Activated naive CD8-positive, alpha-beta T cell treated with anti-CD3 and anti-CD28 coated beads, Interleukin-2, amount 10 ng/mL, durations not matched to agents 7 days and 5 days (primary cell): ENCODE results near the gene ST14. TPM values are rescaled to one million over a fixed set of nuclear protein-coding genes. Genes with fewer than 3 reads are reported as not detected.

Experiments
- ATAC-seq: fragments of 150-1000 bp; cut with Tn5 transposase; one replicate; pipeline ENCODE4 v1.10.0; 2021; ENCODE audit warnings: low read depth, moderate library complexity
- POLR2A ChIA-PET: fragments of 350-600 bp; sonication (Branson Sonifier 250); formaldehyde crosslinking; loops from one replicate; lab custom pipeline; 2021; ENCODE audit warnings: antibody characterized with exemption; lab: Charles Lee
- DNase-seq: peaks from one replicate; pipeline ENCODE4 v3.0.0; 2021
- H3K27ac Mint-ChIP-seq: one replicate; pipeline ENCODE4 v1.8.0; 2022; ENCODE audit warnings: mild to moderate bottlenecking, mixed read lengths
- H3K27me3 Mint-ChIP-seq: one replicate; pipeline ENCODE4 v1.8.0; 2022; ENCODE audit warnings: mild to moderate bottlenecking, moderate library complexity, mixed read lengths
- H3K36me3 Mint-ChIP-seq: one replicate; pipeline ENCODE4 v1.8.0; 2021; ENCODE audit warnings: mild to moderate bottlenecking, mixed read lengths
- H3K4me1 Mint-ChIP-seq: one replicate; pipeline ENCODE4 v1.8.0; 2021; ENCODE audit warnings: mixed read lengths
- H3K4me3 Mint-ChIP-seq: one replicate; pipeline ENCODE4 v1.8.0; 2022; ENCODE audit warnings: mild to moderate bottlenecking, moderate library complexity, mixed read lengths
- H3K9me3 Mint-ChIP-seq: one replicate; pipeline ENCODE4 v1.8.0; 2021; ENCODE audit warnings: mixed read lengths
- total RNA-seq, 2 experiments: library from RNA; stranded (reverse); gene quantifications; one replicate each; pipeline ENCODE4 v1.2.3, GENCODE V29; 2021

Gene ST14
- total RNA-seq: under 1 TPM; 0.51 to 0.67 TPM

DNA sequence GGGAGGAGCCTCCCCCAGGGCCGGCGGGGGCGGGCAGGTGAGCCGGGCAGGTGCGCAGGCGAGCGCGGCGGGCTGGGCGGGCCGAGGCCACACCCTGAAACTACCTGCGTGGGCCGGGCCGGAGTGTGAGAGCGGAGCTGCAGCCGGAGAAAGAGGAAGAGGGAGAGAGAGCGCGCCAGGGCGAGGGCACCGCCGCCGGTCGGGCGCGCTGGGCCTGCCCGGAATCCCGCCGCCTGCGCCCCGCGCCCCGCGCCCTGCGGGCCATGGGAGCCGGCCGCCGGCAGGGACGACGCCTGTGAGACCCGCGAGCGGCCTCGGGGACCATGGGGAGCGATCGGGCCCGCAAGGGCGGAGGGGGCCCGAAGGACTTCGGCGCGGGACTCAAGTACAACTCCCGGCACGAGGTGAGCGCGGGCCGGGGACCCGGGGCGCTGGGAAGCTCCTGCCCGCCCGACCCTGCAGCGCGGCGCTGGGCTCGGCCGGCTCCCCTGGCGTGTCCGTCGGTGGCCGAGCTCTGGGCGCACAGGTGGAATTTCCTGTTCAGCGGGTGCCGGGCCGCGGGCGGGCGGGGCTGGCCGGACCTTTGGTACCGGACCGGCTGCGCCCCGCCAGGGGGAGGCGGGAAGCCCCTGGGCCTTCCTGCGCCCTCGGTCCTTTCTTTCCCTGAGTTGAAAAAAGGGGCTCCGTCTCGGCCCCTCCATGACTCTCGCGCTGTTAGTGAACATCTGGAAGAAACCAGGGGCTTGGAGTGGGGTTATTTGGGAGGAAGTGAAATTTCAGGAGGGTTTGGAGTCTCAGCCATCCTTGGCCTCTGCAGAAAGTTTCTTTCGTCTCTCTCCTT lies at the start of gene ST14:
Gene ST14 (plus strand): TSS at position 126 of the 841 bp plus-strand sequence. CDS start 198 bp downstream, at position 324.
- peak; percentile 32 for DNase-seq
- no peak within 1 kb of the TSS for H3K27ac Mint-ChIP-seq
- peak; percentile 46 for ATAC-seq
- H3K4me1 Mint-ChIP-seq: peaks cover 10% of the 10 kb centered on the region
- H3K36me3 Mint-ChIP-seq: no peaks in the 10 kb centered on the region
- H3K27me3 Mint-ChIP-seq: peaks cover 51% of the 10 kb centered on the region
- peak within 1 kb of the TSS; percentile 52 for H3K4me3 Mint-ChIP-seq
- POLR2A ChIA-PET: no interaction called here
- H3K9me3 Mint-ChIP-seq: no peaks in the 10 kb centered on the region

DNA sequence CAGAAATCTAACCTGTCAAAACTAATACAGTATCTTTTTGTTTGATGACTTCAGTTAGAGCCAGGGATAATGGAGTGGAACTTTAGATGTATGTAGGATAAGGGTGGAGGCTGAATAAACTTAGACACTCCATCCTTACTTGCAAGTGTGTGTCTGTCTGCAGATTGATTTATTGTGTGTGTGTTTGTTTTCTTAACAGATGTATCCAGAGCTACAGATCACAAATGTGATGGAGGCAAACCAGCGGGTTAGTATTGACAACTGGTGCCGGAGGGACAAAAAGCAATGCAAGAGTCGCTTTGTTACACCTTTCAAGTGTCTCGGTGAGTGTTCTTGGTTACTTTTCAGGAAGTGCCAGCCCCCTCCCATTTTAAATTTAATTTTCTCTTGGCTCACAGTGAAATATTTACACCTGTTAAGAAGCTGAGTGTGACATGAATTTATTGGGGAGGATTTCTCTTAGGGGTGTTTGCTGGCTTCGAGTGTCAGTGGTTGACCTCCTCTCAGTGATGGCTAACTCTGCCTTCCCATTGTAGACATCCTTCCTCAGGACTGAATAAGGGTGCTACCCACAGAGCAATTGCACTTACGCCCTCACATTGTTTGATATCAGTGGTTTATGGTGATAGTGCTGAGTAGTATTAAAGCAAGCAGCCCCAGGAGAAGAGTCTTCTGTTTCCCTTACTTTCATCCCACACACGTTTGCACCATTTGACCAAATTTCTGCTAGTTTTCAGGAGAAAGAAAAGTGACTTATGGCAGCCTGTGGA lies 49.1 kb upstream of the ST14 start:
- Mint-ChIP-seq H3K4me3 (no peak overlapping the region), H3K4me1 (no peaks in the 10 kb centered on the region), H3K9me3 (peaks cover 4% of the 10 kb centered on the region), H3K27me3 (peaks cover 6% of the 10 kb centered on the region), H3K36me3 (peaks cover 9% of the 10 kb centered on the region), H3K27ac (no peak overlapping the region)
- POLR2A ChIA-PET: no interaction called here
- DNase-seq (no peak), ATAC-seq (no peak)

DNA sequence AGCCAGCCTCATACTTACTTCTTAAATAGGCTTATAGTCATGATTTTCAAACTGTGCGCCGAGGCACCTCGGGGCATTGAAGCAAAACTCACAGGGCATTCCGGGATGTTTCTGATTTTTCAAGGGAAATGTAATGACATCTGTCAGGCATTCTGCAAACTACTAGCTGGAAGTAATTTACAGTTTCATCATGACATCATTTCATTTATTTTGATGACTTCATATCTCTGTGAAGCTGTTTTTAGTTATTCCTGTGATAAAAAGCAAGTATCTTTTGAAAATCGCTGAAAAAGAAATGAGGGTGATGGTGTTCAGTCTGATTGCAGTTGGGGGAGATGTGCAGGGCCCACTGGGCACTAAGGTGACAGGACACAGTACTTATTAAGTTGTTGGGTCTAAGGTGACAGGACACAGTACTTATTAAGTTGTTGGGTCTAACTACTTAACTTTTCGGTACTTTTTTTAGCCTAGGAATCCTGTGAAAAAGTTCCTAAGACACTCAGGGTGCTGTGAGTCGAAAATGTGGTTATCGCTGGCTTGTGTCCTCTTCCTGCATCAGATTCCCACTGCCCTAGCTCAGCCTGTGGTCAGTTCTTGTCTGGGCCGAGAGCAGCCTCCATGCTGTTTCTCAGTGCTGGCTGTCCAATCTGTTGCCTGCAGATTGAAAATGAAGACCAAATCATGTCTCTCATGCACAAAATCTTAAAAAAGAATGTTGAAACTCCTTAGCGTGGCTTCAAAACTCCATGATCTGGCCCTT lies 47.3 kb upstream of the ST14 start:
- peaks cover 16% of the 10 kb centered on the region for H3K27me3 Mint-ChIP-seq
- no peaks in the 10 kb centered on the region for H3K4me1 Mint-ChIP-seq
- no peak overlapping the region for H3K27ac Mint-ChIP-seq
- ATAC-seq (no peak), DNase-seq (no peak)
- peaks cover 4% of the 10 kb centered on the region for H3K9me3 Mint-ChIP-seq
- no peak overlapping the region for H3K4me3 Mint-ChIP-seq
- POLR2A ChIA-PET: interaction anchor here (0.6 kb wide), 1 partner anchor 181 kb away, joined by 4 read pairs; no protein-coding TSS in a partner anchor
- H3K36me3 Mint-ChIP-seq: peaks cover 5% of the 10 kb centered on the region

DNA sequence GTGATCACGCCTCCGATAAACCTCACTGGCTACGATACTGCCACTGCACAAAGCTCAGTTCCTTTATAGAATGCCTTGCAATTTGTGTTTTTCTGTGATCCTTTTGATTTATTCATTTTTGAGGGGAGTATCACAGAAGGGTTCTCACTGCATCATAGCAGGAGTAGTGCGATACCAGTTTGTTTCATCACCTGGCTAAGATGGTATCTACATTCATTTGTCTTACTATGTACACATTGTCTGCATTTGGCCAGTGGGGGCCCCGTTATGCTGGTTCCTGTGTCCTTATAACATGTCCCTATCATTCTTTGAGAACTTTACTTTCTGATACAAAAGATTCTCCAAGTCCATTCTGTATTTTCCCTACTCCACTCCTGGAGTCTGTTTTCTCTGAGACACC lies 45.3 kb upstream of the ST14 start:
- Mint-ChIP-seq H3K4me1 (peaks cover 13% of the 10 kb centered on the region), H3K27ac (no peak overlapping the region), H3K4me3 (no peak overlapping the region), H3K36me3 (peaks cover 2% of the 10 kb centered on the region), H3K27me3 (peaks cover 22% of the 10 kb centered on the region), H3K9me3 (no peaks in the 10 kb centered on the region)
- POLR2A ChIA-PET: no interaction called here
- no peak for ATAC-seq
- DNase-seq: no peak

DNA sequence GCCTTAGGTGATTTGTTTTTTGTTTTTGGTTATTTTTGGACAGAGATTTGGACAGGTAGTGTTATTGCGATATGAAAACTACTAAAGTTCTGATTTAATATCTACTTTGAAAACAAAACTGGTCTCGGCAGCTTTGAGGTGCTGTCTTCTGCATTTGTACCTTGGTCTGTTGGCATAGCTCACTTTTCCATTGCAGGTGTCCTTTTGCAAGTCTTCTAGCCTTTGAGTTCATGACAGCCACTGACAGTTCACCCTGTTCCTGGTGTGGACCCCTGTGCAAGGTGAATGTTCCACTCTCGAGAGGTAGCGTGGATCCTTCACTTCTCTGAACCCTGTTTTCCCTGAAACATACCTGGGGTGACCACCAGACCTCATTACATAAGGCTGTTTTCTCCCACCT lies 44.9 kb upstream of the ST14 start:
- Mint-ChIP-seq H3K4me3 (no peak overlapping the region), H3K4me1 (peaks cover 16% of the 10 kb centered on the region), H3K27ac (no peak overlapping the region), H3K27me3 (peaks cover 22% of the 10 kb centered on the region), H3K9me3 (no peaks in the 10 kb centered on the region), H3K36me3 (peaks cover 2% of the 10 kb centered on the region)
- ATAC-seq (no peak), DNase-seq (no peak)
- POLR2A ChIA-PET: no interaction called here

DNA sequence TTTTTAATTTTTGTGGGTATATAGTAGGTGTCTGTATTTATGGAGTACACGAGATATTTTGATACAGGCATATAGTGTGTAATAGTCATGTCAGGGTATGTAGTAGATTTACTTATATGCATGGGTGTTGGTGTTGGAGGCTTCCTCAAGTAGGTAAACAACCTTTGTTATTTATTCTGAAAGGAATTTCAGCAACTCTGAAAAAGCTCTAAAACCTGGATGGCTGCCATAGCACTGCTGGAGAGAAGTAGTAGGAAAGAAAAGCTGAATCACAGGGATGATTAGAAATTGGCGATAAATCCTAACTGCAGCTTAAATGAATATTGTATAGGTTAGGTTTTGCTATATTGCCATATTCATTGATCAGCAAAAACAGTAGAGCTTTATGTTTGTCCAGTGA lies 44.4 kb upstream of the ST14 start:
- no peak overlapping the region for H3K4me3 Mint-ChIP-seq
- no peaks in the 10 kb centered on the region for H3K9me3 Mint-ChIP-seq
- H3K27me3 Mint-ChIP-seq: peaks cover 27% of the 10 kb centered on the region
- peaks cover 16% of the 10 kb centered on the region for H3K4me1 Mint-ChIP-seq
- no peak overlapping the region for H3K27ac Mint-ChIP-seq
- H3K36me3 Mint-ChIP-seq: peaks cover 1% of the 10 kb centered on the region
- DNase-seq (no peak), ATAC-seq (no peak)
- POLR2A ChIA-PET: no interaction called here

DNA sequence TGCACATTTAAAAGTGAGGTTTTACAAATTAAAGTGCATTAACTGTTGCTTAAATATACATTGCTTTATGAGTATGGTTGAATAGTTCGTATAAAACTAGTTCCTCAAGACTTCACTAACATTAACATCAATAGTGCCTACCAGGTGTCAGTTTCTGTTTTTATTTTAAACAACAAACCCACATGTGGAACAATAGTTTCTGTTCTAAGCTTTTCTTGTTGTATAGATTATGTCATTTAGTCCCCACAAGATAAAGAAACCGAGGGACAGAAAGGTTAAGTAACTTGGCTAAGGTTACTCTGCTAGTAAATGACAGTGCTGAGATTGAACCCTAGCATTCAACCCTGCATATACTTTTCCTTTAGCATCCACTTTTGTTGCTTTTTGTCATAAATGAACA lies 41.4 kb upstream of the ST14 start:
- peaks cover 5% of the 10 kb centered on the region for H3K36me3 Mint-ChIP-seq
- POLR2A ChIA-PET: no interaction called here
- H3K27me3 Mint-ChIP-seq: peaks cover 40% of the 10 kb centered on the region
- ATAC-seq (no peak), DNase-seq (no peak)
- no peak overlapping the region for H3K4me3 Mint-ChIP-seq
- no peaks in the 10 kb centered on the region for H3K9me3 Mint-ChIP-seq
- H3K27ac Mint-ChIP-seq: no peak overlapping the region
- peaks cover 32% of the 10 kb centered on the region for H3K4me1 Mint-ChIP-seq

DNA sequence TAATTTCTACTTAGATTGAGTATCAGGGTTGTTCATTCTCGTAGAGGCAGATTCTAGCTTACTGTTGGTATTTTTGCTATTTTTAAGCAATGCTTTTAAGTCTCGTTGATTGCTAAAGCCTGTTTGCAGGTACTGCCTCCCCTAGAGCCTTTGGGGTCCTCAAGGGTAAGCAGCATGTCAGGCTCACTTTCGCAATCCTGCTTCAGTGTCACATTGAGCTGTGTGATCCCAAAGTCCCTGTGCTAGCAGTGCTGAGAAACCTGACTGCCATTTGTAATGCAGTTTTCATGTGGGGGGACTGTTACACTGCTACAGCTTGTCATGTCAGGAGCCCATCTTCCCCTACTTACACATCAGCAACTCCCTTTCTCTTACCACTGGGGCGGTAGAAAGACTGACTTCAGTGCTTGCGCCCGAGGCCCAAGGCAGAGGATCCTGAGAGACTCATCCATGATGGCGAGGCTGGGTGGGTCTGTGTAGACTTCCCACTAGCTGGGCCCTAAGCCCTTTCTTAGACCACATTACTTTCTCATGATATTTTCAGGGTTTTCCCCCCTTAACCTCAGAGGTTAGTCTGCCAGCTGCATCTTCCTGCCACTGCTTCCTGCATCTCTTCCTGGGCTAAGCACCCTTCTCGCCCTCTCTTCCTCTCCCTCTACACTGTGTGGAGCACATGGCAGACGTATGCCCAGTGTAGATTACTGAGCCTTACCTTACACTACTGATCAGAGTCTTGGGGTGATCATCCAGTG lies 40.8 kb upstream of the ST14 start:
- H3K4me1 Mint-ChIP-seq: peaks cover 32% of the 10 kb centered on the region
- no peaks in the 10 kb centered on the region for H3K9me3 Mint-ChIP-seq
- peaks cover 43% of the 10 kb centered on the region for H3K27me3 Mint-ChIP-seq
- POLR2A ChIA-PET: interaction anchor here (1.1 kb wide), 1 partner anchor 798 kb away, joined by 3 read pairs; the partner anchor contains the start of gene SNX19
- DNase-seq (no peak), ATAC-seq (peak; percentile 72)
- H3K27ac Mint-ChIP-seq: peak overlapping the region; percentile 38
- peaks cover 6% of the 10 kb centered on the region for H3K36me3 Mint-ChIP-seq
- no peak overlapping the region for H3K4me3 Mint-ChIP-seq

DNA sequence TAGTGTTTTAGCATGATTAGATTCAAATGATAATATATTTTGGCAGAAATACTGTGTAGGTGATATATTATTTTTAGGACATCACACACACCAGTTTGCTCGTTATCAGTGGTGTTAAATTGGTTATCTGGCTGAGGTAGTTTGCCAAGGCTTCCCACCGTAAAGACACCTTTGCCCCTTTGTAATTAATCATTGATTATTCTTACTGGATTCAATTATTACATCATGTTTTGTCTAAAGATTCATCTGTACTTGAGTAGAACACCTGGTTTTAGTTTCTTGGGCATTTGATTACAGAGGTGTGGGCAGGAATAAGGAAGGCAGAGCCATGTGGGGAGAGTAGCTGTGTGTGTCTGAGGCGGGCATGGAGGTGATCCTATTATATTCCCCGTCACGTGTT lies 39.5 kb upstream of the ST14 start:
- no peak overlapping the region for H3K27ac Mint-ChIP-seq
- H3K4me3 Mint-ChIP-seq: no peak overlapping the region
- ATAC-seq: no peak
- DNase-seq: no peak
- H3K9me3 Mint-ChIP-seq: no peaks in the 10 kb centered on the region
- POLR2A ChIA-PET: interaction anchor here (0.8 to 1.1 kb wide), 2 partner anchors 317 to 797 kb away, joined by 3 read pairs; partner anchors contain the start of gene SNX19
- peaks cover 32% of the 10 kb centered on the region for H3K4me1 Mint-ChIP-seq
- peaks cover 45% of the 10 kb centered on the region for H3K27me3 Mint-ChIP-seq
- peaks cover 7% of the 10 kb centered on the region for H3K36me3 Mint-ChIP-seq

DNA sequence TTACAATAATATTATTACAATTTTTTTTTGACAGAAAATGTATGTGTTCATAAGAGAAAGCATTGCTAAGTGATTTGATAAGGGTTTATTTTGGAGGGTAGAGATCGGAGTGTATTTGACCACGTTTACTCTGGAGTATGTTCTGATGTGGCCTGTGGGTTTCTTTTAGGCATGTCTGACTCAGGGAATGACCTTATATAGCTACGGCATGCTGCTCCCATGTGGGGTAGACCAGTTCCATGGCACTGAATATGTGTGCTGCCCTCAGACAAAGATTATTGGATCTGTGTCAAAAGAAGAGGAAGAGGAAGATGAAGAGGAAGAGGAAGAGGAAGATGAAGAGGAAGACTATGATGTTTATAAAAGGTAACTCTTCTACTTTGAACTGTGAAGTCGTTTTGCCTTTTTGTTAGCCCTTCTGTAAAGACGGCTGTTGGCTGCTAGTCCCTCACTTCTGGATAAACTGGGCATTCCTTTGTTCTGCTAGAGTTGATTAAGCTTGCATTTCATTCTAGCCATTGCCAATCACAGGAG lies 38.1 kb upstream of the ST14 start:
- Mint-ChIP-seq H3K36me3 (peaks cover 7% of the 10 kb centered on the region), H3K4me1 (peaks cover 32% of the 10 kb centered on the region), H3K9me3 (no peaks in the 10 kb centered on the region), H3K4me3 (no peak overlapping the region), H3K27ac (no peak overlapping the region), H3K27me3 (peaks cover 42% of the 10 kb centered on the region)
- POLR2A ChIA-PET: no interaction called here
- no peak for DNase-seq
- peak; percentile 61 for ATAC-seq

DNA sequence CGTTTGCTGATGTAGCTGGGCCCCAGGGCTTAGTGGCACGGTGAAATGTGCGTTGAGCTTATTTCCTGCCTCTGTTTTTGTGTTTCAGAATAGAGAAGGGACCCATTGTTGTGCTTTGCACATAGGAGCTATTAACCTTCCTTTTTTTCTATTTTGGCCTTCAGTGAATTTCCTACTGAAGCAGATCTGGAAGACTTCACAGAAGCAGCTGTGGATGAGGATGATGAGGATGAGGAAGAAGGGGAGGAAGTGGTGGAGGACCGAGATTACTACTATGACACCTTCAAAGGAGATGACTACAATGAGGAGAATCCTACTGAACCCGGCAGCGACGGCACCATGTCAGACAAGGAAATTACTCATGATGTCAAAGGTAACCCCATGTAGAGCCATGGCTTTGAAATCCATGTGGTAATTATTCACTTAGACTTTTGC lies 37.4 kb upstream of the ST14 start:
- H3K4me1 Mint-ChIP-seq: peaks cover 32% of the 10 kb centered on the region
- DNase-seq (no peak), ATAC-seq (no peak)
- no peaks in the 10 kb centered on the region for H3K9me3 Mint-ChIP-seq
- peaks cover 7% of the 10 kb centered on the region for H3K36me3 Mint-ChIP-seq
- POLR2A ChIA-PET: no interaction called here
- H3K27ac Mint-ChIP-seq: no peak overlapping the region
- peaks cover 41% of the 10 kb centered on the region for H3K27me3 Mint-ChIP-seq
- no peak overlapping the region for H3K4me3 Mint-ChIP-seq

DNA sequence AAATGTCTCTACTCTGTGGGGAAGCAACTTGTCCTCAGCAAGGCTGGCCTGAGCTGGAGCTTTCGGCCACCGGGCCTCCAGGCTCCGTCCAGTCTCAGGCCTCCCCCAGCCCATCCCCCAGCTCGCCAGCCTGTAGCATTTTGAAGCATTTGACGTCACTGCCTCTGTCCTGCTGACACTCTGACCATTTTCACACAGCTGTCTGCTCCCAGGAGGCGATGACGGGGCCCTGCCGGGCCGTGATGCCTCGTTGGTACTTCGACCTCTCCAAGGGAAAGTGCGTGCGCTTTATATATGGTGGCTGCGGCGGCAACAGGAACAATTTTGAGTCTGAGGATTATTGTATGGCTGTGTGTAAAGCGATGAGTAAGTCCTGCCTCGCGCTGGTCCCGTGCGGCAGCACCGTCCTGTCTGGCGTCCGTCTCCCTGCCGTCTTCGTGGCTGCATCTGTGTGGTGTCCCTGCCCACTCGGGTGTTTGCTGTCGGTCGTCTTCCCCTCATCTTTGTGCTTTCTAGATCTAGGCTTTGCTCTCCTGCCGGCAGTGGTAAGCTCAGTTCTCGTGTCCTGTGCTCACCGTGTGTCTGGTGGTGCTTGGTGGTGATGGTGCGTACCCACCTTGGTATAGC lies 36.1 kb upstream of the ST14 start:
- POLR2A ChIA-PET: no interaction called here
- H3K4me1 Mint-ChIP-seq: peaks cover 29% of the 10 kb centered on the region
- H3K27ac Mint-ChIP-seq: no peak overlapping the region
- no peak for DNase-seq
- no peaks in the 10 kb centered on the region for H3K9me3 Mint-ChIP-seq
- peaks cover 35% of the 10 kb centered on the region for H3K27me3 Mint-ChIP-seq
- no peak overlapping the region for H3K4me3 Mint-ChIP-seq
- no peak for ATAC-seq
- peaks cover 7% of the 10 kb centered on the region for H3K36me3 Mint-ChIP-seq
